ENCODE measurements around the gene TIMM9.

GRCh38 chr14:58469309-58469708, 42.0 kb upstream of the TIMM9 start:
- no peak for TF ChIP-seq EZH2 (IDR thresholded peaks at IDR 0.05; ENCODE audit: low read length)
- no peak for TF ChIP-seq CTCF (optimal IDR thresholded peaks at IDR 0.05 in 1 of 3, IDR thresholded peaks at IDR 0.05 in 1 of 3, conservative IDR thresholded peaks at IDR 0.05 in 1 of 3; ENCODE audit: extremely low read depth in 1 of 3, insufficient read depth in 2 of 3, low read length in 3 of 3)
